ENCODE measurements around the gene PLEKHS1. TPM values are rescaled to one million over a fixed set of nuclear protein-coding genes. Genes with fewer than 3 reads are reported as not detected.

The PLEKHS1 gene
- total RNA-seq, 1 experiment from 2014 or later: 4.9 TPM

DNA sequence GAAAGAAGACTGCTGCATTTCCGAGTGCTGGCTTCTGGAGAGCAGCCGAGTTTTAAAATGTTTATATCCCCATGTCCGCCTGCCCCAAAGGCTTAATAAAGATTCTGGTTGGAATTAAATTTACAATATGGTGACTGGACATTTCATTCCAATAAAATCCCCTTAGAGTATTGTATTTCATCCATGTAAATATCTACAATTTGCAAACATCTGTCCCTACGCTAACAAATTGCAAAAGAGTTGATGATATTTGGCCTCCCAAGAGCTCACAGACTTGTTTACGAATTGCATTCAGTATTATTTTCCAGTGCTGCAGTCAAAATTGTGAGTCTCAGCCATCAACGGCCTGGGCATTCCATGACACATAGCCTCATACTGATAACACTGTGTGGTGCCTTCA, 50.1 kb downstream of the PLEKHS1 start:
- no peaks in the 10 kb centered on the region for H3K9me2 ChIP-seq (ENCODE audit: insufficient read depth)
- POLR2A ChIA-PET (ENCODE audit: unreplicated experiment): no interaction called here
- DNase-seq: no peak
- no peak overlapping the region for H3K27ac ChIP-seq
- intact Hi-C loops (cut with micrococcal nuclease; ENCODE audit: unreplicated experiment): no loop called here
- no peaks in the 10 kb centered on the region for H3K36me3 ChIP-seq (ENCODE audit: low read depth)
- BruUV-seq (replicated peaks): no TSS peak
- no peaks in the 10 kb centered on the region for H3K79me2 ChIP-seq (ENCODE audit: low read depth)
- no peaks in the 10 kb centered on the region for H3K4me1 ChIP-seq (replicated peaks; ENCODE audit: insufficient read depth)
- H3K27me3 ChIP-seq (ENCODE audit: insufficient read depth, low read depth): no peaks in the 10 kb centered on the region
- no peaks in the 10 kb centered on the region for H4K20me1 ChIP-seq (ENCODE audit: insufficient read depth)
- no peaks in the 10 kb centered on the region for H3F3A ChIP-seq (ENCODE audit: insufficient read depth, low read depth)
- H3K4me2 ChIP-seq: no peak overlapping the region
- no peaks in the 10 kb centered on the region for H3K9me3 ChIP-seq (ENCODE audit: insufficient read depth, low read depth)
- no peak for TF ChIP-seq EZH2 (IDR thresholded peaks at IDR 0.05; ENCODE audit: low read depth)
- TF ChIP-seq, protein P1, sequence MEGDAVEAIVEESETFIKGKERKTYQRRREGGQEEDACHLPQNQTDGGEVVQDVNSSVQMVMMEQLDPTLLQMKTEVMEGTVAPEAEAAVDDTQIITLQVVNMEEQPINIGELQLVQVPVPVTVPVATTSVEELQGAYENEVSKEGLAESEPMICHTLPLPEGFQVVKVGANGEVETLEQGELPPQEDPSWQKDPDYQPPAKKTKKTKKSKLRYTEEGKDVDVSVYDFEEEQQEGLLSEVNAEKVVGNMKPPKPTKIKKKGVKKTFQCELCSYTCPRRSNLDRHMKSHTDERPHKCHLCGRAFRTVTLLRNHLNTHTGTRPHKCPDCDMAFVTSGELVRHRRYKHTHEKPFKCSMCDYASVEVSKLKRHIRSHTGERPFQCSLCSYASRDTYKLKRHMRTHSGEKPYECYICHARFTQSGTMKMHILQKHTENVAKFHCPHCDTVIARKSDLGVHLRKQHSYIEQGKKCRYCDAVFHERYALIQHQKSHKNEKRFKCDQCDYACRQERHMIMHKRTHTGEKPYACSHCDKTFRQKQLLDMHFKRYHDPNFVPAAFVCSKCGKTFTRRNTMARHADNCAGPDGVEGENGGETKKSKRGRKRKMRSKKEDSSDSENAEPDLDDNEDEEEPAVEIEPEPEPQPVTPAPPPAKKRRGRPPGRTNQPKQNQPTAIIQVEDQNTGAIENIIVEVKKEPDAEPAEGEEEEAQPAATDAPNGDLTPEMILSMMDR (conservative IDR thresholded peaks at IDR 0.05): no peak
- no peak overlapping the region for H3K4me3 ChIP-seq
- no peak overlapping the region for H2AFZ ChIP-seq
- CTCF ChIA-PET: no interaction called here

DNA sequence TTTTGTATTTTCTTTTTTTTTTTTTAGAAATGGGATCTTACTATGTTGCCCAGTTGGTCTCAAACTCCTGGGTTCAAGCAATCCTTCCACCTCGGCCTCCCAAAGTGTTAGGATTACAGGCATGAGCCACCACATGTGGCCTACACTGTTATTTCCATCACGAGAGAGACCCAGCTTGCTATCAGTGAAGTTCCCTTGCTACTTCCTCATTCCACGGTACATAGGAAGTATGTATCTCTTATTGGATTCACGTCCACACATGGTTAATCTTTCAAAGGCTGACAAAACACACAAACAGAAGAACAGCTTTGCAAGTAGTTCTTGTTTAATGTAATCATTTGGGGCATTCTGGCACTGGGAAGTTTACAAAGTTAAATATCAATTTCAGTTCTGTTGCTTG, 51.5 kb downstream of the PLEKHS1 start:
- ChIA-PET POLR2A (ENCODE audit: unreplicated experiment) (no interaction called here), CTCF (interaction anchor here (0.7 kb wide), 2 partner anchors 38 to 147 kb away, joined by 3 to 5 read pairs; no protein-coding TSS in a partner anchor)
- TF ChIP-seq, protein P1 (conservative IDR thresholded peaks at IDR 0.05): no peak
- no peak for TF ChIP-seq EZH2 (IDR thresholded peaks at IDR 0.05; ENCODE audit: low read depth)
- no peaks in the 10 kb centered on the region for H3K79me2 ChIP-seq (ENCODE audit: low read depth)
- no TSS peak for BruUV-seq (replicated peaks)
- H3K27ac ChIP-seq: no peak overlapping the region
- DNase-seq: no peak
- H3F3A ChIP-seq (ENCODE audit: insufficient read depth, low read depth): no peaks in the 10 kb centered on the region
- no peaks in the 10 kb centered on the region for H3K9me3 ChIP-seq (ENCODE audit: insufficient read depth, low read depth)
- H4K20me1 ChIP-seq (ENCODE audit: insufficient read depth): no peaks in the 10 kb centered on the region
- no peaks in the 10 kb centered on the region for H3K27me3 ChIP-seq (ENCODE audit: insufficient read depth, low read depth)
- H3K4me2 ChIP-seq: no peak overlapping the region
- no peak overlapping the region for H2AFZ ChIP-seq
- no peaks in the 10 kb centered on the region for H3K36me3 ChIP-seq (ENCODE audit: low read depth)
- no peaks in the 10 kb centered on the region for H3K4me1 ChIP-seq (replicated peaks; ENCODE audit: insufficient read depth)
- H3K4me3 ChIP-seq: no peak overlapping the region
- intact Hi-C loops (cut with micrococcal nuclease; ENCODE audit: unreplicated experiment): no loop called here
- no peaks in the 10 kb centered on the region for H3K9me2 ChIP-seq (ENCODE audit: insufficient read depth)

GRCh38 chr10:113806503-113806902, 55.0 kb downstream of the PLEKHS1 start:
- no peak overlapping the region for H3K4me3 ChIP-seq
- intact Hi-C loops (cut with micrococcal nuclease; ENCODE audit: unreplicated experiment): no loop called here
- H2AFZ ChIP-seq: no peak overlapping the region
- H3K9me2 ChIP-seq (ENCODE audit: insufficient read depth): no peaks in the 10 kb centered on the region
- no peaks in the 10 kb centered on the region for H3K4me1 ChIP-seq (replicated peaks; ENCODE audit: insufficient read depth)
- H4K20me1 ChIP-seq (ENCODE audit: insufficient read depth): no peaks in the 10 kb centered on the region
- H3K27ac ChIP-seq: no peak overlapping the region
- H3K4me2 ChIP-seq: no peak overlapping the region
- ChIA-PET CTCF (no interaction called here), POLR2A (ENCODE audit: unreplicated experiment) (no interaction called here)
- no peaks in the 10 kb centered on the region for H3K79me2 ChIP-seq (ENCODE audit: low read depth)
- TF ChIP-seq, protein P1 (conservative IDR thresholded peaks at IDR 0.05): no peak
- no peak for TF ChIP-seq EZH2 (IDR thresholded peaks at IDR 0.05; ENCODE audit: low read depth)
- no TSS peak for BruUV-seq (replicated peaks)
- H3K9me3 ChIP-seq (ENCODE audit: insufficient read depth, low read depth): no peaks in the 10 kb centered on the region
- no peaks in the 10 kb centered on the region for H3K27me3 ChIP-seq (ENCODE audit: insufficient read depth, low read depth)
- DNase-seq: no peak
- H3K36me3 ChIP-seq (ENCODE audit: low read depth): no peaks in the 10 kb centered on the region
- H3F3A ChIP-seq (ENCODE audit: insufficient read depth, low read depth): no peaks in the 10 kb centered on the region

Data from PC-9 (cell line).